H9 (cell line): ENCODE measurements around the gene PCDHGA11. TPM values are rescaled to one million over a fixed set of nuclear protein-coding genes. Genes with fewer than 3 reads are reported as not detected.

Experiments
- DNase-seq: peaks from one replicate; pipeline ENCODE4 v3.0.0-alpha.2; 2017
- H2AFZ ChIP-seq: one replicate; pipeline ENCODE4 v1.6.1; 2013; ENCODE audit warnings: mild to moderate bottlenecking, low read length, control low read depth, moderate library complexity
- H2AK5ac ChIP-seq: 2 replicates; pipeline ENCODE4 v1.6.1; 2013; ENCODE audit warnings: low read length, control low read depth, mixed read lengths; ENCODE audit not compliant: insufficient read length
- H2BK120ac ChIP-seq: one replicate; pipeline ENCODE4 v1.6.1; 2013; ENCODE audit warnings: low read depth, mild to moderate bottlenecking, low read length, control low read depth, inconsistent platforms; ENCODE audit not compliant: poor library complexity, severe bottlenecking
- H2BK12ac ChIP-seq: 2 replicates; pipeline ENCODE4 v1.6.1; 2013; ENCODE audit warnings: low read length, control low read depth, mixed read lengths, low read depth; ENCODE audit not compliant: insufficient read length
- H2BK15ac ChIP-seq: 2 replicates; pipeline ENCODE4 v1.6.1; 2013; ENCODE audit warnings: low read depth, low read length, control low read depth
- H2BK20ac ChIP-seq: one replicate; pipeline ENCODE4 v1.6.1; 2013; ENCODE audit warnings: low read depth, mild to moderate bottlenecking, low read length, control low read depth, inconsistent platforms; ENCODE audit not compliant: poor library complexity, severe bottlenecking
- H2BK5ac ChIP-seq: 2 replicates; pipeline ENCODE4 v1.6.1; 2013; ENCODE audit warnings: low read length, control low read depth, mixed read lengths; ENCODE audit not compliant: insufficient read length
- H3K14ac ChIP-seq: 2 replicates; pipeline ENCODE4 v1.6.1; 2013; ENCODE audit warnings: low read length, control low read depth; ENCODE audit not compliant: insufficient read depth
- H3K18ac ChIP-seq: 2 replicates; pipeline ENCODE4 v1.6.1; 2013; ENCODE audit warnings: low read depth, mild to moderate bottlenecking, mixed read lengths, low read length, control low read depth; ENCODE audit not compliant: insufficient read length
- H3K23ac ChIP-seq: 2 replicates; pipeline ENCODE4 v1.6.1; 2013; ENCODE audit warnings: low read length, control low read depth, mixed read lengths, low read depth; ENCODE audit not compliant: insufficient read length
- H3K23me2 ChIP-seq: 2 replicates; pipeline ENCODE4 v1.6.1; 2013; ENCODE audit warnings: low read depth, mild to moderate bottlenecking, mixed read lengths, low read length, control low read depth; ENCODE audit not compliant: insufficient read length, poor library complexity, severe bottlenecking
- H3K27ac ChIP-seq: 2 replicates; pipeline ENCODE4 v1.5.1; 2013; ENCODE audit warnings: low read length, control low read depth, mixed read lengths, low read depth; ENCODE audit not compliant: insufficient read length
- H3K27me3 ChIP-seq: 2 replicates; pipeline ENCODE4 v1.6.1; 2013; ENCODE audit warnings: low read length, control low read depth, inconsistent platforms; ENCODE audit not compliant: insufficient read depth
- H3K4ac ChIP-seq: 2 replicates; pipeline ENCODE4 v1.6.1; 2013; ENCODE audit warnings: low read depth, mild to moderate bottlenecking, control low read depth, inconsistent platforms, low read length, moderate library complexity
- H3K4me1 ChIP-seq: 2 replicates; pipeline ENCODE4 v1.6.1; 2013; ENCODE audit warnings: low read length, control low read depth, inconsistent platforms; ENCODE audit not compliant: insufficient read depth
- H3K4me2 ChIP-seq: 2 replicates; pipeline ENCODE4 v1.6.1; 2013; ENCODE audit warnings: low read length, control low read depth, mixed read lengths; ENCODE audit not compliant: insufficient read length, insufficient read depth
- H3K56ac ChIP-seq: 2 replicates; pipeline ENCODE4 v1.6.1; 2013; ENCODE audit warnings: low read depth, mild to moderate bottlenecking, mixed read lengths, low read length, control low read depth; ENCODE audit not compliant: insufficient read length
- H3K79me1 ChIP-seq: 2 replicates; pipeline ENCODE4 v1.6.1; 2013; ENCODE audit warnings: low read depth, mild to moderate bottlenecking, moderate library complexity, low read length, control low read depth, inconsistent platforms; ENCODE audit not compliant: insufficient read depth, poor library complexity, severe bottlenecking
- H3K79me2 ChIP-seq: 2 replicates; pipeline ENCODE4 v1.6.1; 2013; ENCODE audit warnings: low read length, control low read depth, inconsistent platforms; ENCODE audit not compliant: insufficient read depth
- H3K9ac ChIP-seq: 2 replicates; pipeline ENCODE4 v1.6.1; 2013; ENCODE audit warnings: low read length, control low read depth, mixed read lengths; ENCODE audit not compliant: insufficient read length; ENCODE audit errors: extremely low read depth
- H3K9me3 ChIP-seq: one replicate; pipeline ENCODE4 v1.6.1; 2013; ENCODE audit warnings: low read depth, low read length, inconsistent platforms; ENCODE audit not compliant: control insufficient read depth
- H3T11ph ChIP-seq: one replicate; pipeline ENCODE4 v1.6.1; 2013; ENCODE audit warnings: mild to moderate bottlenecking, low read length, control low read depth, inconsistent platforms
- H4K20me1 ChIP-seq: one replicate; pipeline ENCODE4 v1.6.1; 2013; ENCODE audit not compliant: control insufficient read depth, insufficient read length, insufficient read depth
- H4K5ac ChIP-seq: 2 replicates; pipeline ENCODE4 v1.6.1; 2013; ENCODE audit warnings: low read depth, mild to moderate bottlenecking, mixed read lengths, low read length, control low read depth; ENCODE audit not compliant: insufficient read length
- H4K8ac ChIP-seq: replicated peaks from 2 replicates; pipeline ENCODE4 v1.6.1; 2013; ENCODE audit warnings: low read length, control low read depth, mixed read lengths, low read depth; ENCODE audit not compliant: insufficient read length
- H4K91ac ChIP-seq: 2 replicates; pipeline ENCODE4 v1.6.1; 2013; ENCODE audit warnings: low read depth, mild to moderate bottlenecking, moderate library complexity, mixed read lengths, low read length, control low read depth; ENCODE audit not compliant: insufficient read length
- H3K27ac Mint-ChIP-seq, 3 experiments: 2 replicates in 2 of 3; 3 replicates in 1 of 3; pipeline ENCODE4 v1.8.0; 2020 to 2021; ENCODE audit warnings: mixed read lengths in 3 of 3, mild to moderate bottlenecking in 1 of 3, moderate library complexity in 1 of 3
- H3K27me3 Mint-ChIP-seq: 2 replicates; pipeline ENCODE4 v1.8.0; 2021; ENCODE audit warnings: low read depth, mild to moderate bottlenecking, moderate library complexity, mixed read lengths
- H3K36me3 Mint-ChIP-seq, 3 experiments: 2 replicates in 2 of 3; 3 replicates in 1 of 3; pipeline ENCODE4 v1.8.0; 2020 to 2021; ENCODE audit warnings: low read depth in 3 of 3, mixed read lengths in 3 of 3; ENCODE audit not compliant: insufficient read depth in 1 of 3
- H3K4me1 Mint-ChIP-seq, 2 experiments: 2 replicates each; pipeline ENCODE4 v1.8.0; 2020; ENCODE audit warnings: mixed read lengths in 2 of 2
- H3K4me3 Mint-ChIP-seq, 2 experiments: 2 replicates in 1 of 2; 3 replicates in 1 of 2; pipeline ENCODE4 v1.8.0; 2020 to 2021; ENCODE audit warnings: mild to moderate bottlenecking in 2 of 2, mixed read lengths in 2 of 2, moderate library complexity in 1 of 2
- H3K9me3 Mint-ChIP-seq, 2 experiments: 2 replicates in 1 of 2; 3 replicates in 1 of 2; pipeline ENCODE4 v1.8.0; 2020; ENCODE audit warnings: mild to moderate bottlenecking in 2 of 2, mixed read lengths in 2 of 2, moderate library complexity in 1 of 2
- CTCF ChIP-seq: fragments of 200-600 bp; sonication (generic); conservative IDR thresholded peaks from 3 replicates; pipeline ENCODE4 v1.8.0; 2021; ENCODE audit warnings: antibody characterized with exemption, mild to moderate bottlenecking
- WGBS: extraction: QIAGEN DNeasy Blood & Tissue Kit; methylation state at CpG from one replicate; pipeline ENCODE4 v1.1.7; 2013; ENCODE audit warnings: missing lambda C conversion rate, low lambda C conversion rate, mixed read lengths; ENCODE audit not compliant: insufficient read length; ENCODE audit errors: extremely low coverage; 5-methylcytosine and 5-hydroxymethylcytosine counted together
- total RNA-seq: library from RNA; stranded (reverse); gene quantifications from 2 replicates; pipeline ENCODE4 v1.2.1, GENCODE V29; 2021

PCDHGA11 gene
- total RNA-seq, 1 experiment from 2014 or later = 2.6 TPM

- Mint-ChIP-seq H3K4me3 (no peak within 1 kb of the TSS), H3K27me3 (peaks cover 9% of the 10 kb centered on the region), H3K27ac (no peak within 1 kb of the TSS; a peak in 1 of 7 replicates), H3K4me1 (no peaks in the 10 kb centered on the region), H3K9me3 (peaks cover 57 to 69% of the 10 kb centered on the region in 2 experiments), H3K36me3 (peaks cover 33 to 52% (median 50%) of the 10 kb centered on the region in 3 experiments)
- Histone ChIP-seq H4K91ac (no peak within 1 kb of the TSS), H4K20me1 (no peaks in the 10 kb centered on the region), H2BK15ac (no peak within 1 kb of the TSS), H3K14ac (no peak within 1 kb of the TSS), H3K27me3 (no peaks in the 10 kb centered on the region), H4K5ac (no peak within 1 kb of the TSS), H3K18ac (no peak within 1 kb of the TSS), H3K4ac (no peak within 1 kb of the TSS), H3K79me1 (no peaks in the 10 kb centered on the region), H3K4me2 (no peak within 1 kb of the TSS), H3K9me3 (peaks cover 34% of the 10 kb centered on the region), H3K56ac (no peak within 1 kb of the TSS), H3K79me2 (no peaks in the 10 kb centered on the region), H2BK120ac (no peak within 1 kb of the TSS), H4K8ac (no peak within 1 kb of the TSS), H3K4me1 (no peaks in the 10 kb centered on the region), H2AFZ (no peak within 1 kb of the TSS), H3K27ac (no peak within 1 kb of the TSS), H2BK12ac (no peak within 1 kb of the TSS), H2BK5ac (no peak within 1 kb of the TSS), H3K23me2 (no peaks in the 10 kb centered on the region), H3K9ac (no peak within 1 kb of the TSS), H3K23ac (no peak within 1 kb of the TSS), H2AK5ac (no peak within 1 kb of the TSS), H3T11ph (no peak within 1 kb of the TSS), H2BK20ac (no peak within 1 kb of the TSS)
- no CpG with 5 or more reads among the region's 27 CpGs for WGBS
- DNase-seq = no peak
- TF ChIP-seq CTCF = peak; percentile 20; the same call in 1 of the 3 replicates
Observed at GRCh38 chr5:141373673-141374317, 47.1 kb upstream of the PCDHGA11 start, which contains the start of gene PCDHGA6. Gene PCDHGA6 (plus strand): TSS chr5:141373891. CDS start chr5:141374084, 193 bp downstream.
